Mesendoderm (in vitro differentiated cells): ENCODE results near the gene BTG1.

Experiments used
- DNase-seq: peaks from one replicate; pipeline ENCODE4 v3.0.0; 2013
- H2AK5ac ChIP-seq: 2 replicates; pipeline ENCODE4 v1.6.1; 2013; ENCODE audit warnings: low read length, inconsistent platforms
- H2BK120ac ChIP-seq: 2 replicates; pipeline ENCODE4 v1.6.1; 2013; ENCODE audit warnings: low read depth, mild to moderate bottlenecking, low read length, moderate library complexity, mixed read lengths
- H2BK15ac ChIP-seq: replicated peaks from 2 replicates; pipeline ENCODE4 v1.6.1; 2013; ENCODE audit warnings: low read depth, mild to moderate bottlenecking, moderate library complexity
- H2BK5ac ChIP-seq: 2 replicates; pipeline ENCODE4 v1.6.1; 2013; ENCODE audit warnings: low read length, inconsistent platforms
- H3K18ac ChIP-seq: 2 replicates; pipeline ENCODE4 v1.6.1; 2013; ENCODE audit warnings: mild to moderate bottlenecking, low read length, mixed read lengths
- H3K23ac ChIP-seq: one replicate; pipeline ENCODE4 v1.6.1; 2013; ENCODE audit warnings: low read length
- H3K27ac ChIP-seq: 2 replicates; pipeline ENCODE4 v1.5.1; 2013; ENCODE audit warnings: low read depth, mild to moderate bottlenecking, inconsistent platforms, low read length, moderate library complexity
- H3K27me3 ChIP-seq: 2 replicates; pipeline ENCODE4 v1.6.1; 2013; ENCODE audit warnings: low read length, control low read depth, mild to moderate bottlenecking, inconsistent platforms; ENCODE audit not compliant: insufficient read depth, poor library complexity
- H3K36me3 ChIP-seq: 2 replicates; pipeline ENCODE4 v1.6.1; 2013; ENCODE audit warnings: low read length, inconsistent platforms; ENCODE audit not compliant: control insufficient read depth, insufficient read depth
- H3K4ac ChIP-seq: one replicate; pipeline ENCODE4 v1.6.1; 2013; ENCODE audit warnings: low read depth, mild to moderate bottlenecking, low read length, moderate library complexity
- H3K4me1 ChIP-seq: 2 replicates; pipeline ENCODE4 v1.6.1; 2013; ENCODE audit warnings: low read depth, low read length, inconsistent platforms; ENCODE audit not compliant: control insufficient read depth
- H3K4me2 ChIP-seq: 2 replicates; pipeline ENCODE4 v1.6.1; 2013; ENCODE audit warnings: low read length
- H3K4me3 ChIP-seq: 2 replicates; pipeline ENCODE4 v1.5.1; 2013; ENCODE audit warnings: mild to moderate bottlenecking, low read length
- H3K56ac ChIP-seq: one replicate; pipeline ENCODE4 v1.6.1; 2013; ENCODE audit warnings: low read length
- H3K79me1 ChIP-seq: 2 replicates; pipeline ENCODE4 v1.6.1; 2013; ENCODE audit warnings: low read length, inconsistent platforms
- H3K79me2 ChIP-seq: 2 replicates; pipeline ENCODE4 v1.6.1; 2013; ENCODE audit warnings: mild to moderate bottlenecking, low read length; ENCODE audit not compliant: control insufficient read depth, insufficient read depth
- H3K9ac ChIP-seq: 2 replicates; pipeline ENCODE4 v1.6.1; 2013; ENCODE audit warnings: low read length, inconsistent platforms
- H4K5ac ChIP-seq: one replicate; pipeline ENCODE4 v1.6.1; 2013; ENCODE audit warnings: low read length
- H4K8ac ChIP-seq: one replicate; pipeline ENCODE4 v1.6.1; 2013; ENCODE audit warnings: low read depth, mild to moderate bottlenecking, control low read depth, low read length, moderate library complexity
- WGBS: extraction: QIAGEN DNeasy Blood & Tissue Kit; methylation state at CpG from one replicate; pipeline ENCODE4 v1.1.7; 2013; ENCODE audit warnings: low lambda C conversion rate, missing lambda C conversion rate; ENCODE audit not compliant: insufficient coverage; ENCODE audit errors: extremely low coverage; 5-methylcytosine and 5-hydroxymethylcytosine counted together

Gene BTG1

DNA sequence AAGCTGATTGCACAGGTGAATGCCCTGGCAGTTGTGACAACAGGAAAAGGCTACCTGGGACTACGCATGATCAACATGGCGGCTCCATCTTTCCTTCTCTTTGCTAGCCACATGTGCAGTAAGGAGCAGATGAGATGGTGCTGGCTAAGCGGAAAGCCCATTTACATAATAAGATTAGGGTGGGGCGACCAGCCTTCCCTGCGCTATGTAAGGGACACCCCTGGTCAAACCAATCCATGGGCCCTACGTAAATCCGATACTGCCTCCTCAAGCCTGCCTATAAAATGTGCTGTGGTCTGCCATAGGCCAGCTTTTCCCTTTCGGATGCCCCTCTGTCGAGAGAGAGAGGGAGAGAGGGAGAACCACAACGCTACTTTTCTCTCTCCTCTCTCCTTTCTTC is 31.0 kb upstream of the BTG1 start:
- H3K4me1 ChIP-seq: no peaks in the 10 kb centered on the region
- H3K18ac ChIP-seq: no peak overlapping the region
- no peak for DNase-seq
- no peak overlapping the region for H3K4me2 ChIP-seq
- H3K27ac ChIP-seq: no peak overlapping the region
- no peaks in the 10 kb centered on the region for H3K79me1 ChIP-seq
- no peak overlapping the region for H4K8ac ChIP-seq
- no peak overlapping the region for H2AK5ac ChIP-seq
- no peak overlapping the region for H2BK15ac ChIP-seq
- no peak overlapping the region for H4K5ac ChIP-seq
- H3K79me2 ChIP-seq: no peaks in the 10 kb centered on the region
- no peak overlapping the region for H2BK5ac ChIP-seq
- no peaks in the 10 kb centered on the region for H3K27me3 ChIP-seq
- H3K9ac ChIP-seq: no peak overlapping the region
- no peak overlapping the region for H3K4me3 ChIP-seq
- H3K56ac ChIP-seq: no peak overlapping the region
- H3K36me3 ChIP-seq: no peaks in the 10 kb centered on the region
- no peak overlapping the region for H2BK120ac ChIP-seq
- no peak overlapping the region for H3K4ac ChIP-seq
- H3K23ac ChIP-seq: no peak overlapping the region
- no CpG with 5 or more reads among the region's 10 CpGs for WGBS

- no peaks in the 10 kb centered on the region for H3K4me1 ChIP-seq
- H3K27ac ChIP-seq: no peak overlapping the region
- DNase-seq: no peak
- no peaks in the 10 kb centered on the region for H3K79me2 ChIP-seq
- no peak overlapping the region for H3K4ac ChIP-seq
- no peak overlapping the region for H2BK15ac ChIP-seq
- H3K79me1 ChIP-seq: no peaks in the 10 kb centered on the region
- no peak overlapping the region for H3K18ac ChIP-seq
- WGBS: no CpG with 5 or more reads among the region's 3 CpGs
- no peak overlapping the region for H2BK5ac ChIP-seq
- no peak overlapping the region for H2AK5ac ChIP-seq
- no peaks in the 10 kb centered on the region for H3K27me3 ChIP-seq
- H3K4me2 ChIP-seq: no peak overlapping the region
- H2BK120ac ChIP-seq: no peak overlapping the region
- H3K36me3 ChIP-seq: no peaks in the 10 kb centered on the region
- no peak overlapping the region for H3K56ac ChIP-seq
- H4K8ac ChIP-seq: no peak overlapping the region
- H3K9ac ChIP-seq: no peak overlapping the region
- no peak overlapping the region for H3K4me3 ChIP-seq
- no peak overlapping the region for H3K23ac ChIP-seq
- H4K5ac ChIP-seq: no peak overlapping the region
These were observed 30.3 kb upstream of the BTG1 start for GRCh38 chr12:92175961-92176360.

GRCh38 chr12:92170050-92170449 is 24.4 kb upstream of the BTG1 start:
- no peaks in the 10 kb centered on the region for H3K79me2 ChIP-seq
- H2BK15ac ChIP-seq: no peak overlapping the region
- H3K4me2 ChIP-seq: no peak overlapping the region
- H3K4me1 ChIP-seq: no peaks in the 10 kb centered on the region
- H3K4ac ChIP-seq: no peak overlapping the region
- no peak overlapping the region for H2BK120ac ChIP-seq
- H2BK5ac ChIP-seq: no peak overlapping the region
- no peak for DNase-seq
- H4K5ac ChIP-seq: no peak overlapping the region
- no peaks in the 10 kb centered on the region for H3K27me3 ChIP-seq
- no peaks in the 10 kb centered on the region for H3K79me1 ChIP-seq
- H3K23ac ChIP-seq: no peak overlapping the region
- no peak overlapping the region for H4K8ac ChIP-seq
- H3K27ac ChIP-seq: no peak overlapping the region
- H2AK5ac ChIP-seq: no peak overlapping the region
- no peaks in the 10 kb centered on the region for H3K36me3 ChIP-seq
- no peak overlapping the region for H3K9ac ChIP-seq
- no peak overlapping the region for H3K4me3 ChIP-seq
- no peak overlapping the region for H3K18ac ChIP-seq
- H3K56ac ChIP-seq: no peak overlapping the region

- H3K27me3 ChIP-seq: no peaks in the 10 kb centered on the region
- no peaks in the 10 kb centered on the region for H3K79me1 ChIP-seq
- H2BK5ac ChIP-seq: no peak overlapping the region
- no peaks in the 10 kb centered on the region for H3K4me1 ChIP-seq
- no peak overlapping the region for H3K27ac ChIP-seq
- H3K79me2 ChIP-seq: no peaks in the 10 kb centered on the region
- no peak overlapping the region for H4K5ac ChIP-seq
- no CpG with 5 or more reads among the region's 2 CpGs for WGBS
- H3K18ac ChIP-seq: no peak overlapping the region
- H3K4me2 ChIP-seq: no peak overlapping the region
- H2AK5ac ChIP-seq: no peak overlapping the region
- no peak overlapping the region for H3K56ac ChIP-seq
- no peak overlapping the region for H2BK120ac ChIP-seq
- no peak overlapping the region for H3K4ac ChIP-seq
- no peak overlapping the region for H3K9ac ChIP-seq
- no peak overlapping the region for H3K4me3 ChIP-seq
- H3K36me3 ChIP-seq: no peaks in the 10 kb centered on the region
- H4K8ac ChIP-seq: no peak overlapping the region
- no peak for DNase-seq
- no peak overlapping the region for H2BK15ac ChIP-seq
- no peak overlapping the region for H3K23ac ChIP-seq
These were observed 21.4 kb upstream of the BTG1 start for GRCh38 chr12:92167075-92167474.

DNA sequence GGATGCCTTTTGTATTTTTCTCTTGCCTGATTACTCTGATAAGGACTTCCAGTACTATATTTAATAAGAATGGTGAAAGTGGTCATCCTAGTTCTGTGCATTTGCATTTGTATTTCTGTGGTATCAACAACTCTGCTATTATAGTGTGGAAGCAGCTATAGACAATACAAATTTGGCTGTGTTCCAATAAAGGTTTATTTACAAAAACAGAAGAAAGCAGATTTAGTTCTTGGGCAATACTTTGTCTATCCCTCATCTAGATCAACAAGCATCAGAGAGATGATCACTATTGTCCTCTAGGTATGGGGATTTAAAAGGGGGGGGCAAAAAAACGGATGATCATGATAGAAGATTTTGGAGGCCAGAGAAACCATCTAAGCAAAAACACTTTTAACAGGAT is 19.1 kb upstream of the BTG1 start:
- H3K9ac ChIP-seq: no peak overlapping the region
- H3K4me2 ChIP-seq: no peak overlapping the region
- no peaks in the 10 kb centered on the region for H3K79me2 ChIP-seq
- no peak overlapping the region for H3K4me3 ChIP-seq
- H3K4ac ChIP-seq: no peak overlapping the region
- DNase-seq: no peak
- no peak overlapping the region for H3K23ac ChIP-seq
- H3K27me3 ChIP-seq: no peaks in the 10 kb centered on the region
- no peak overlapping the region for H4K8ac ChIP-seq
- H2AK5ac ChIP-seq: no peak overlapping the region
- no peaks in the 10 kb centered on the region for H3K36me3 ChIP-seq
- H4K5ac ChIP-seq: no peak overlapping the region
- H2BK120ac ChIP-seq: no peak overlapping the region
- no peaks in the 10 kb centered on the region for H3K79me1 ChIP-seq
- H3K27ac ChIP-seq: no peak overlapping the region
- H2BK5ac ChIP-seq: no peak overlapping the region
- H3K4me1 ChIP-seq: no peaks in the 10 kb centered on the region
- no peak overlapping the region for H2BK15ac ChIP-seq
- no CpG with 5 or more reads among the region's 1 CpG for WGBS
- no peak overlapping the region for H3K18ac ChIP-seq
- no peak overlapping the region for H3K56ac ChIP-seq

DNA sequence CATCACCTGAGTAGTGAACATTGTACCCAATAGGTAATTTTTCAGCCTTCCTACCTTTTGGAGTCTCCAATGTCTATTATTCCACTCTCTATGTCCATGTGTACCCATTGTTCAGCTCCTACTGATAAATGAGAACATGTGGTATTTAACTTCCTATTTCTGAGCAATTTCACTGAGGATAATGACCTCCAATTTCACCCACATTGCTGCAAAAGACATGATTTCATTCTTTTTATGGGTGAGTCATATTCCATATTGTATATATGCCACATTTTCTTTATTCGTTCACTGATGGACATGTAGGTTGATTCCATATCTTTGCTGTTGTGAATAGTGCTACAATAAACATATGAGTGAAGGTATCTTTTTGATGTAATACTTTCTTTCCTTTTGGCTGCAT is 16.4 kb upstream of the BTG1 start:
- Histone ChIP-seq H3K79me1 (no peaks in the 10 kb centered on the region), H3K4me1 (no peaks in the 10 kb centered on the region), H4K8ac (no peak overlapping the region), H2BK5ac (no peak overlapping the region), H3K18ac (no peak overlapping the region), H3K9ac (no peak overlapping the region), H3K4me2 (no peak overlapping the region), H3K4ac (no peak overlapping the region), H3K79me2 (no peaks in the 10 kb centered on the region), H2BK15ac (no peak overlapping the region), H3K4me3 (no peak overlapping the region), H2AK5ac (no peak overlapping the region), H4K5ac (no peak overlapping the region), H3K36me3 (no peaks in the 10 kb centered on the region), H3K27ac (no peak overlapping the region), H3K27me3 (no peaks in the 10 kb centered on the region), H2BK120ac (no peak overlapping the region), H3K23ac (no peak overlapping the region), H3K56ac (no peak overlapping the region)
- no peak for DNase-seq
- WGBS: no CpG with 5 or more reads among the region's 1 CpG
